Cardiac fibroblast (primary cell): ENCODE results near the gene CEP55.

Experiments used
- DNase-seq, 2 donors: peaks; one replicate each; pipeline versions ENCODE4 v3.0.0 to v3.0.0-alpha.2; 2010; ENCODE audit warnings: low read depth in 2 of 2
- H3K4me3 ChIP-seq, 2 donors: replicated peaks in 1 of 2; 1 replicate in 1 of 2; 2 replicates in 1 of 2; pipeline ENCODE4 v1.5.1; 2011; ENCODE audit warnings: low read depth in 2 of 2, low read length in 2 of 2, mild to moderate bottlenecking in 2 of 2, moderate library complexity in 1 of 2
- CTCF ChIP-seq: IDR thresholded peaks from one replicate; pipeline ENCODE4 v1.5.1; 2011; ENCODE audit warnings: low read depth, mild to moderate bottlenecking, low read length, inconsistent platforms

CEP55 gene

GRCh38 chr10:93501650-93502049, 5.2 kb downstream of the CEP55 start:
- no peak for DNase-seq
- TF ChIP-seq CTCF = no peak
- no peak overlapping the region for H3K4me3 ChIP-seq

- H3K4me3 ChIP-seq = no peak overlapping the region
- no peak for TF ChIP-seq CTCF
- peak in 1 of 2 donors; percentile 57 for DNase-seq
Observed at GRCh38 chr10:93503075-93503474, 6.7 kb downstream of the CEP55 start.

- TF ChIP-seq CTCF = no peak
- DNase-seq = no peak
- no peak overlapping the region for H3K4me3 ChIP-seq
Observed at GRCh38 chr10:93505075-93505474, 8.7 kb downstream of the CEP55 start.

GRCh38 chr10:93509816-93510215, 13.4 kb downstream of the CEP55 start:
- H3K4me3 ChIP-seq = no peak overlapping the region
- no peak for DNase-seq
- no peak for TF ChIP-seq CTCF

- peak; percentile 28 to 78 for DNase-seq
- no peak overlapping the region for H3K4me3 ChIP-seq
- TF ChIP-seq CTCF = no peak
Observed at GRCh38 chr10:93512565-93512964, 16.2 kb downstream of the CEP55 start.

- no peak overlapping the region for H3K4me3 ChIP-seq
- DNase-seq = no peak
- no peak for TF ChIP-seq CTCF
Observed at GRCh38 chr10:93513091-93513490, 16.7 kb downstream of the CEP55 start.

GRCh38 chr10:93514521-93514920, 18.1 kb downstream of the CEP55 start:
- H3K4me3 ChIP-seq = no peak overlapping the region
- no peak for TF ChIP-seq CTCF
- no peak for DNase-seq
